Chondrocyte (in vitro differentiated cells): ENCODE data around the gene NCAM1. TPM values are rescaled to one million over a fixed set of nuclear protein-coding genes. Genes with fewer than 3 reads are reported as not detected.

Experiments
- DNase-seq: peaks from one replicate; pipeline ENCODE4 v3.0.0; 2021; ENCODE audit warnings: mixed read lengths, low spot score
- H3K27ac Mint-ChIP-seq: one replicate; pipeline ENCODE4 v1.8.0; 2021; ENCODE audit warnings: mild to moderate bottlenecking, moderate library complexity, mixed read lengths; ENCODE audit not compliant: unreplicated experiment
- H3K27me3 Mint-ChIP-seq: 2 replicates; pipeline ENCODE4 v1.8.0; 2021; ENCODE audit warnings: low read depth, mixed read lengths
- H3K36me3 Mint-ChIP-seq: 2 replicates; pipeline ENCODE4 v1.8.0; 2021; ENCODE audit warnings: low read depth, mixed read lengths
- H3K4me1 Mint-ChIP-seq: 2 replicates; pipeline ENCODE4 v1.8.0; 2021; ENCODE audit warnings: low read depth, mild to moderate bottlenecking, mixed read lengths
- H3K4me3 Mint-ChIP-seq: one replicate; pipeline ENCODE4 v1.8.0; 2021; ENCODE audit warnings: mild to moderate bottlenecking, moderate library complexity, mixed read lengths; ENCODE audit not compliant: unreplicated experiment
- H3K9me3 Mint-ChIP-seq: 2 replicates; pipeline ENCODE4 v1.8.0; 2021; ENCODE audit warnings: low read depth, mixed read lengths
- CTCF ChIP-seq: fragments of 200-600 bp; sonication (generic); IDR thresholded peaks from 2 replicates; pipeline ENCODE4 v1.5.0; 2021; ENCODE audit warnings: antibody characterized with exemption, mild to moderate bottlenecking, moderate library complexity
- total RNA-seq: library from RNA; stranded (reverse); gene quantifications from 3 replicates; pipeline ENCODE4 v1.2.1, GENCODE V29; 2021

Gene NCAM1
- total RNA-seq, 1 donor from 2014 or later = 3.9 TPM

GRCh38 chr11:113179181-113179704 is 218.0 kb downstream of the NCAM1 start:
- Mint-ChIP-seq H3K4me1 (peaks cover 27% of the 10 kb centered on the region), H3K27me3 (no peaks in the 10 kb centered on the region), H3K4me3 (no peak overlapping the region), H3K36me3 (no peaks in the 10 kb centered on the region), H3K27ac (no peak overlapping the region), H3K9me3 (no peaks in the 10 kb centered on the region)
- DNase-seq = no peak
- no peak for TF ChIP-seq CTCF

- Mint-ChIP-seq H3K4me3 (no peak overlapping the region), H3K27me3 (no peaks in the 10 kb centered on the region), H3K36me3 (no peaks in the 10 kb centered on the region), H3K9me3 (no peaks in the 10 kb centered on the region), H3K27ac (no peak overlapping the region), H3K4me1 (peaks cover 21% of the 10 kb centered on the region)
- no peak for DNase-seq
- TF ChIP-seq CTCF = no peak
Measured at GRCh38 chr11:113181094-113181493, 219.9 kb downstream of the NCAM1 start.

- no peaks in the 10 kb centered on the region for H3K27me3 Mint-ChIP-seq
- no peak for DNase-seq
- no peak overlapping the region for H3K4me3 Mint-ChIP-seq
- no peak for TF ChIP-seq CTCF
- no peaks in the 10 kb centered on the region for H3K36me3 Mint-ChIP-seq
- H3K27ac Mint-ChIP-seq = no peak overlapping the region
- H3K9me3 Mint-ChIP-seq = no peaks in the 10 kb centered on the region
- peaks cover 10% of the 10 kb centered on the region for H3K4me1 Mint-ChIP-seq
Measured at GRCh38 chr11:113182288-113182687, 221.1 kb downstream of the NCAM1 start.

GRCh38 chr11:113184498-113184897 is 223.3 kb downstream of the NCAM1 start:
- Mint-ChIP-seq H3K36me3 (no peaks in the 10 kb centered on the region), H3K4me3 (no peak overlapping the region), H3K27ac (no peak overlapping the region), H3K27me3 (no peaks in the 10 kb centered on the region), H3K9me3 (no peaks in the 10 kb centered on the region), H3K4me1 (peaks cover 7% of the 10 kb centered on the region)
- TF ChIP-seq CTCF = no peak
- DNase-seq = no peak

GRCh38 chr11:113188371-113188834 is 227.2 kb downstream of the NCAM1 start:
- H3K4me1 Mint-ChIP-seq = peaks cover 29% of the 10 kb centered on the region
- no peak overlapping the region for H3K4me3 Mint-ChIP-seq
- no peaks in the 10 kb centered on the region for H3K27me3 Mint-ChIP-seq
- no peak for DNase-seq
- no peaks in the 10 kb centered on the region for H3K9me3 Mint-ChIP-seq
- H3K36me3 Mint-ChIP-seq = no peaks in the 10 kb centered on the region
- no peak overlapping the region for H3K27ac Mint-ChIP-seq
- TF ChIP-seq CTCF = no peak
